Gastrocnemius medialis (tissue), 4 donors: ENCODE data around the gene SPTBN1. TPM values are rescaled to one million over a fixed set of nuclear protein-coding genes. Genes with fewer than 3 reads are reported as not detected.

ENCODE experiments used
- ATAC-seq, 2 donors: fragments of 150-250 bp; one replicate each; pipeline ENCODE4 v1.9.1; 2016
- DNase-seq, 2 donors: peaks; one replicate each; pipeline ENCODE4 v3.0.0-alpha.2; 2019
- H3K27ac ChIP-seq, 4 donors: fragments of 200-600 bp; sonication (generic); 1 replicate in 1 of 4; 2 replicates in 3 of 4; pipeline ENCODE4 v1.5.1; 2016 to 2018; ENCODE audit warnings: mild to moderate bottlenecking in 2 of 4, moderate library complexity in 1 of 4
- H3K27me3 ChIP-seq, 3 donors: fragments of 200-600 bp; sonication (generic) in 2 of 3; 1 replicate in 1 of 3; 2 replicates in 2 of 3; pipeline versions ENCODE4 v1.5.1 to v1.6.0; 2016 to 2019; ENCODE audit warnings: mild to moderate bottlenecking in 1 of 3, moderate library complexity in 1 of 3
- H3K36me3 ChIP-seq, 2 donors: fragments of 200-600 bp; sonication (generic) in 1 of 2; one replicate each; pipeline ENCODE4 v1.5.1; 2017 to 2018
- H3K4me1 ChIP-seq, 2 donors: fragments of 200-600 bp; sonication (generic) in 1 of 2; one replicate each; pipeline ENCODE4 v1.5.1; 2016 to 2017; ENCODE audit warnings: mild to moderate bottlenecking in 2 of 2
- H3K4me3 ChIP-seq, 4 donors: fragments of 200-600 bp; sonication (generic) in 3 of 4; 1 replicate in 1 of 4; 2 replicates in 3 of 4; pipeline ENCODE4 v1.5.1; 2016 to 2019; ENCODE audit warnings: mild to moderate bottlenecking in 2 of 4
- H3K9me3 ChIP-seq, 3 donors: fragments of 200-600 bp; sonication (generic) in 2 of 3; 1 replicate in 1 of 3; 2 replicates in 2 of 3; pipeline ENCODE4 v1.5.1; 2016 to 2019
- POLR2A ChIP-seq, 2 donors: fragments of 450-650 bp; IDR thresholded peaks; one replicate each; pipeline ENCODE4 v1.6.1; 2017; ENCODE audit warnings: antibody characterized with exemption in 2 of 2, mild to moderate bottlenecking in 2 of 2, moderate library complexity in 2 of 2
- in situ Hi-C, 4 donors: fragments of 200-750 bp; cut with MboI; loops; one replicate each; pipeline versions ENCODE4 v1.15.0 to v1.8.0; 2017; ENCODE audit warnings: low sequenced_read_pairs in 4 of 4
- intact Hi-C: fragments of 100-400 bp; cut with DNase I; formaldehyde crosslinking; loops from one replicate; pipeline ENCODE4 v1.15.1; 2023; ENCODE audit warnings: low total_unique reads
- total RNA-seq, 4 donors: library from RNA; depleted of rRNA; stranded (reverse); fragments of >200 nt; gene quantifications; one replicate each; pipeline versions ENCODE4 v1.1.0 to v1.2.3, GENCODE V29; 2016
- TF ChIP-seq, protein P1 (sequence below), 5 experiments: fragments of 450-650 bp in 3 of 5; fragments of 200-600 bp in 2 of 5; sonication (generic) in 2 of 5; IDR thresholded peaks in 4 of 5; conservative IDR thresholded peaks in 1 of 5; 1 replicate in 4 of 5; 2 replicates in 1 of 5; pipeline ENCODE4 v1.5.1; 2016 to 2019; ENCODE audit warnings: antibody characterized with exemption in 5 of 5, mild to moderate bottlenecking in 3 of 5, moderate library complexity in 3 of 5

SPTBN1 gene
- 100 to 1,000 TPM; 107 to 191 (median 119) TPM for total RNA-seq

DNA sequence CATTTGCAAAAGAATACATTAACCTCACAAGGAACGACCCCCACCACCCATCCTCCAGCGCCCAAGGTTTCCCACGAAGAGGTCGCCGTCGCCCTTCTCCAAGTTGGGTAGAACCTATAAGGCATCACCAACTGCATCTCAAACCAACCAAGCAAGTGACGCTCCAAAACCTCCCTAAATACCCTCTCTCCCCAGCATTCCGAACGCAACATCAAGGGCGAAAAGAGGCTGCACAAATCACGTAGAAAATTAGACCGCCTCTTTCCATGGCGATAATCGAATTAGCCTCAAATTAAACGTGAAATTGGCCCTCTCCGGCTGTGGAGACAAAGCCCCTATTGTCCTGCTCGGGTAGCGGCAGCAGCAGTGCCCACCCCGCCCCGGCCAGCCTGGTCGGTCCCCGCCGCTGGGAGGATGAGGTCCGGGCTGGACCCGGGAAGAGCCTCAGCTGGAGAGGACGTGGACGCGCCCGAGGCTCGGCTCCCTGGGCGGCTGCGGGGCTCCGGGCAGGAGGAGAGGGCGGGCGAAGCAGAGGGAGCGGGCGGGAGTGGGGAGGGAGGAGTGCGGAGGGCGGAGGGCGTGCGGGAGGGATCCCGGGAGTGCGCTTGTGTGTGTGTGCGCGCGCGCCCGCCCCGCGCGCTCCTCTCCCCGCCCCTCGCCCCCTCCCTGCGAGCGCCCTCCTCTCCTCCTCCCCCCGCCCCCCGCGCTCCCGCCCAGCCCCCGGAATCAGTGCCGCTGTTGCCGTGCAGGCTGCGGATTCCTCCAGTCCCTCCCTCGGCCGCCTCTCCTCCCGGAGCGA, at the start of gene SPTBN1:
SPTBN1 (plus strand) TSS at position 765 of the 799 bp plus-strand sequence. CDS start 70,092 bp downstream, outside the sequence.
- Histone ChIP-seq H3K9me3 (no peaks in the 10 kb centered on the region), H3K4me1 (peaks cover 31 to 37% of the 10 kb centered on the region in 2 donors), H3K4me3 (peak within 1 kb of the TSS; percentile 68 to 86 (median 81)), H3K36me3 (no peaks in the 10 kb centered on the region), H3K27ac (peak within 1 kb of the TSS; percentile 89 to 94 (median 91)), H3K27me3 (no peaks in the 10 kb centered on the region)
- in situ Hi-C loops = no loop called here
- ATAC-seq (peak; percentile 63 to 69), DNase-seq (peak; percentile 80 to 82)
- intact Hi-C loops = loop anchor here (1.0 to 10.0 kb wide), 4 partner anchors 57 to 488 kb away; partner anchors contain the start of gene ACYP2
- peak; percentile 43 to 66 for TF ChIP-seq POLR2A (IDR thresholded peaks at IDR 0.05)
- TF ChIP-seq, protein P1, sequence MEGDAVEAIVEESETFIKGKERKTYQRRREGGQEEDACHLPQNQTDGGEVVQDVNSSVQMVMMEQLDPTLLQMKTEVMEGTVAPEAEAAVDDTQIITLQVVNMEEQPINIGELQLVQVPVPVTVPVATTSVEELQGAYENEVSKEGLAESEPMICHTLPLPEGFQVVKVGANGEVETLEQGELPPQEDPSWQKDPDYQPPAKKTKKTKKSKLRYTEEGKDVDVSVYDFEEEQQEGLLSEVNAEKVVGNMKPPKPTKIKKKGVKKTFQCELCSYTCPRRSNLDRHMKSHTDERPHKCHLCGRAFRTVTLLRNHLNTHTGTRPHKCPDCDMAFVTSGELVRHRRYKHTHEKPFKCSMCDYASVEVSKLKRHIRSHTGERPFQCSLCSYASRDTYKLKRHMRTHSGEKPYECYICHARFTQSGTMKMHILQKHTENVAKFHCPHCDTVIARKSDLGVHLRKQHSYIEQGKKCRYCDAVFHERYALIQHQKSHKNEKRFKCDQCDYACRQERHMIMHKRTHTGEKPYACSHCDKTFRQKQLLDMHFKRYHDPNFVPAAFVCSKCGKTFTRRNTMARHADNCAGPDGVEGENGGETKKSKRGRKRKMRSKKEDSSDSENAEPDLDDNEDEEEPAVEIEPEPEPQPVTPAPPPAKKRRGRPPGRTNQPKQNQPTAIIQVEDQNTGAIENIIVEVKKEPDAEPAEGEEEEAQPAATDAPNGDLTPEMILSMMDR (IDR thresholded peaks at IDR 0.05 in 4 of 5, conservative IDR thresholded peaks at IDR 0.05 in 1 of 5) = no peak

DNA sequence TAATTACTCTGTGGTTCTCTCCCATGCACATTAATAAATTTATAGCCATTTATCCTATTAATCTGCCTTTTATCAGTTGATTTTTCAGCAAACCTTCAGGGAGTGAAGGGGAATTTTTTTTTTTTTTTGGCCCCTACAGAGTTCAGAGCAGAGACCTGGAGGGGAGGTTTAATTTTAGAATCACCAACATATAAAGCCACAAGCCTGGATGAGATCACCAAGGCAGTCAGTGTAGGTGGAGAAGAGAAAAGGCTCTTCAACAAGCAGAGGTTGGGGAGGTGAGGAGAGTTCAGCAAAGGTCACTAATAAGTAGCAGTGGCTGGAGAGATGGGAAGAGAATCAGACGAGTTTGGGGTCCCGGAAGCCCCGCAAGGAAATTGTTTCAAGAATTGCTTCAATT, 48.4 kb upstream of the SPTBN1 start:
- intact Hi-C loops (no loop called here), in situ Hi-C loops (no loop called here)
- DNase-seq (no peak), ATAC-seq (no peak)
- Histone ChIP-seq H3K27ac (no peak overlapping the region), H3K36me3 (no peaks in the 10 kb centered on the region), H3K27me3 (no peaks in the 10 kb centered on the region), H3K4me1 (peaks cover 0 to 6% of the 10 kb centered on the region in 2 donors), H3K4me3 (no peak overlapping the region), H3K9me3 (no peaks in the 10 kb centered on the region)
- TF ChIP-seq, protein P1 (IDR thresholded peaks at IDR 0.05 in 4 of 5, conservative IDR thresholded peaks at IDR 0.05 in 1 of 5) = no peak
- TF ChIP-seq POLR2A (IDR thresholded peaks at IDR 0.05) = no peak

DNA sequence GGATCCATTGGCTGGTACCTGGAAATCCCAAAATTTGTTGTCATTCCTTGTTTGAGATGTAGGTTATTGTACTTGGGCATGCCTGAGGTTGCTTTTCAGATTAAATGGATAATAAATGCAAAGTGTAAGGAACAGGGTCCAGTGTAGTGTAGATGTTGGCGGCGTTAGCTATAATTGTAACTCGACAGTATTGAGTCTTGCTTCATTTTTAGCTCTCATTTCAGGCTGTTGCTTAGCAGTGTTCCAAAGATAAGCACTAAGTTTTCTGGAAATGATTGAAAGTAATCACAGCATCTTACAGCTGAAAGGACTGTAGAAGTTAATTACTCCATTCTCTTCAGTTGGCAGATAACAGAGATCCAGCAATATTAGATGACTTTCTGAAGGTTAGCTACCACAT, 47.8 kb upstream of the SPTBN1 start:
- TF ChIP-seq, protein P1 (IDR thresholded peaks at IDR 0.05 in 4 of 5, conservative IDR thresholded peaks at IDR 0.05 in 1 of 5) = no peak
- TF ChIP-seq POLR2A (IDR thresholded peaks at IDR 0.05) = no peak
- in situ Hi-C loops (no loop called here), intact Hi-C loops (no loop called here)
- Histone ChIP-seq H3K9me3 (no peaks in the 10 kb centered on the region), H3K4me1 (peaks cover 0 to 4% of the 10 kb centered on the region in 2 donors), H3K4me3 (no peak overlapping the region), H3K27ac (no peak overlapping the region), H3K36me3 (no peaks in the 10 kb centered on the region), H3K27me3 (no peaks in the 10 kb centered on the region)
- ATAC-seq (no peak), DNase-seq (no peak)

DNA sequence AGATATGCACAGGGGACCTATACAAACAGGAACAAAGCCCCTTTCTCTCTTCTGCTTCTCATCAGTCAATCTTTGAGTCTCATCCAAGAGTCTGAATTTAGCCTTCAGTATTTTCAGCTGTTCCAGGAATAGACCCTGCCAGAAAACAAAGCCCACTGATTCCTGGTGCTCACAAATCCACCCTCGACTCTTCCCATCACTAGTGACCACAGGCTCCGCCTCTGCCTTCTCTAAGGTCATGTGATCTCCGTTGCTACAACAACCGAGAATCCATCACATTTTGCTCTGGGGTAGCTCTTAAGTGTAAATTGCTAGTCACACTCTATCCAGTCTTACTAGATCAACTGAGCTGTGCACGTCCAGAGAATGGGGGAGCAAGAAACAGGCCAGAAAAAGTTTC, 46.4 kb upstream of the SPTBN1 start:
- TF ChIP-seq, protein P1 (IDR thresholded peaks at IDR 0.05 in 4 of 5, conservative IDR thresholded peaks at IDR 0.05 in 1 of 5) = no peak
- no peak for TF ChIP-seq POLR2A (IDR thresholded peaks at IDR 0.05)
- in situ Hi-C loops (no loop called here), intact Hi-C loops (no loop called here)
- ATAC-seq (no peak), DNase-seq (no peak)
- no peaks in the 10 kb centered on the region for H3K27me3 ChIP-seq
- no peaks in the 10 kb centered on the region for H3K9me3 ChIP-seq
- no peaks in the 10 kb centered on the region for H3K36me3 ChIP-seq
- H3K4me1 ChIP-seq = peaks cover 0 to 4% of the 10 kb centered on the region in 2 donors
- H3K4me3 ChIP-seq = no peak overlapping the region
- peak overlapping the region in 1 of 4 donors; percentile 17 for H3K27ac ChIP-seq
